Keratinocyte (primary cell): Measurements from ENCODE around the gene DVL1. TPM values are rescaled to one million over a fixed set of nuclear protein-coding genes. Genes with fewer than 3 reads are reported as not detected.

ENCODE experiments used
- DNase-seq: peaks from one replicate; pipeline ENCODE4 v3.0.0-alpha.2; 2011; ENCODE audit warnings: low read depth, missing footprints, low spot score
- FAIRE-seq: peaks from 2 replicates; lab custom pipeline; 2011; peaks lifted over from hg19 to GRCh38; lab: Jason Lieb, UNC
- H2AFZ ChIP-seq: 2 replicates; pipeline ENCODE4 v1.6.0; 2012; ENCODE audit warnings: low read length, control low read depth, inconsistent platforms; ENCODE audit not compliant: control insufficient read depth
- H3K27ac ChIP-seq: 2 replicates; pipeline ENCODE4 v1.5.1; 2011; ENCODE audit warnings: low read length; ENCODE audit not compliant: control insufficient read depth, insufficient read depth
- H3K27me3 ChIP-seq: 3 replicates; pipeline ENCODE4 v1.6.0; 2011; ENCODE audit warnings: low read length; ENCODE audit not compliant: control insufficient read depth, insufficient read depth; ENCODE audit errors: extremely low read depth
- H3K36me3 ChIP-seq, 2 experiments: 2 replicates in 1 of 2; 3 replicates in 1 of 2; pipeline ENCODE4 v1.5.1; 2011; ENCODE audit warnings: low read length in 2 of 2, mild to moderate bottlenecking in 1 of 2; ENCODE audit not compliant: control insufficient read depth in 2 of 2, insufficient read depth in 2 of 2; ENCODE audit errors: extremely low read depth in 1 of 2
- H3K4me1 ChIP-seq: 3 replicates; pipeline ENCODE4 v1.5.1; 2011; ENCODE audit warnings: low read length; ENCODE audit not compliant: control insufficient read depth, insufficient read depth; ENCODE audit errors: extremely low read depth
- H3K4me2 ChIP-seq: 3 replicates; pipeline ENCODE4 v1.6.0; 2011; ENCODE audit warnings: low read depth, low read length; ENCODE audit not compliant: control insufficient read depth, insufficient read depth; ENCODE audit errors: extremely low read depth
- H3K4me3 ChIP-seq, 3 experiments: fragments of 200-600 bp in 1 of 3; sonication (generic) in 1 of 3; 2 replicates in 2 of 3; 3 replicates in 1 of 3; pipeline ENCODE4 v1.5.1; 2011 to 2016; ENCODE audit warnings: low read length in 3 of 3, mild to moderate bottlenecking in 3 of 3, control low read depth in 2 of 3, inconsistent platforms in 1 of 3, low read depth in 1 of 3, mixed read lengths in 1 of 3, mixed run types in 1 of 3, moderate library complexity in 1 of 3; ENCODE audit not compliant: control insufficient read depth in 2 of 3, insufficient read depth in 2 of 3; ENCODE audit errors: extremely low read depth in 1 of 3
- H3K79me2 ChIP-seq: 2 replicates; pipeline ENCODE4 v1.6.0; 2012; ENCODE audit warnings: low read length; ENCODE audit not compliant: control insufficient read depth, insufficient read depth
- H3K9ac ChIP-seq: 3 replicates; pipeline ENCODE4 v1.6.0; 2011; ENCODE audit warnings: low read length; ENCODE audit not compliant: control insufficient read depth, insufficient read depth; ENCODE audit errors: extremely low read depth
- H3K9me1 ChIP-seq: 3 replicates; pipeline ENCODE4 v1.6.0; 2011; ENCODE audit warnings: low read length; ENCODE audit not compliant: control insufficient read depth, insufficient read depth; ENCODE audit errors: extremely low read depth
- H3K9me3 ChIP-seq: 2 replicates; pipeline ENCODE4 v1.5.1; 2012; ENCODE audit warnings: low read depth, low read length; ENCODE audit not compliant: control insufficient read depth
- H4K20me1 ChIP-seq: 3 replicates; pipeline ENCODE4 v1.6.0; 2011; ENCODE audit warnings: low read length; ENCODE audit not compliant: control insufficient read depth, insufficient read depth; ENCODE audit errors: extremely low read depth
- EZH2 ChIP-seq: IDR thresholded peaks from one replicate; pipeline ENCODE4 v1.6.1; 2012; ENCODE audit warnings: inconsistent platforms, mild to moderate bottlenecking, low read length, moderate library complexity
- dilution Hi-C: fragments of 300-500 bp; cut with MboI; formaldehyde crosslinking; loops from one replicate; pipeline ENCODE4 v1.7.0; 2020; ENCODE audit warnings: low sequenced_read_pairs; ENCODE audit not compliant: extremely low pct_ligation_motif_present
- polyA plus RNA-seq, 5 experiments: library from polyadenylated mRNA; depleted of rRNA in 3 of 5; stranded (reverse) in 3 of 5; stranded (forward) in 1 of 5; unstranded in 1 of 5; fragments of >200 nt; gene quantifications; 1 replicate in 1 of 5; 2 replicates in 3 of 5; 3 replicates in 1 of 5; pipeline versions ENCODE4 v1.2.1 to v1.2.3, GENCODE V29; 2011 to 2012; ENCODE audit warnings: missing spikeins in 2 of 5, low read depth in 1 of 5, low replicate concordance in 1 of 5
- TF ChIP-seq, protein P1 (sequence below), 3 experiments: IDR thresholded peaks in 1 of 3; conservative IDR thresholded peaks in 1 of 3; optimal IDR thresholded peaks in 1 of 3; 2 replicates in 2 of 3; 3 replicates in 1 of 3; pipeline versions ENCODE3 to v1.5.1; 2011; ENCODE audit warnings: low read length in 3 of 3, mild to moderate bottlenecking in 3 of 3, moderate library complexity in 2 of 3, control low read depth in 1 of 3, inconsistent platforms in 1 of 3; ENCODE audit not compliant: insufficient read depth in 2 of 3; ENCODE audit errors: extremely low read depth in 1 of 3

The DVL1 gene
- polyA plus RNA-seq, 1 donor (not counting 4 experiments of a cell fraction or from before 2014, with no cell fraction given): 31.6 TPM

DNA sequence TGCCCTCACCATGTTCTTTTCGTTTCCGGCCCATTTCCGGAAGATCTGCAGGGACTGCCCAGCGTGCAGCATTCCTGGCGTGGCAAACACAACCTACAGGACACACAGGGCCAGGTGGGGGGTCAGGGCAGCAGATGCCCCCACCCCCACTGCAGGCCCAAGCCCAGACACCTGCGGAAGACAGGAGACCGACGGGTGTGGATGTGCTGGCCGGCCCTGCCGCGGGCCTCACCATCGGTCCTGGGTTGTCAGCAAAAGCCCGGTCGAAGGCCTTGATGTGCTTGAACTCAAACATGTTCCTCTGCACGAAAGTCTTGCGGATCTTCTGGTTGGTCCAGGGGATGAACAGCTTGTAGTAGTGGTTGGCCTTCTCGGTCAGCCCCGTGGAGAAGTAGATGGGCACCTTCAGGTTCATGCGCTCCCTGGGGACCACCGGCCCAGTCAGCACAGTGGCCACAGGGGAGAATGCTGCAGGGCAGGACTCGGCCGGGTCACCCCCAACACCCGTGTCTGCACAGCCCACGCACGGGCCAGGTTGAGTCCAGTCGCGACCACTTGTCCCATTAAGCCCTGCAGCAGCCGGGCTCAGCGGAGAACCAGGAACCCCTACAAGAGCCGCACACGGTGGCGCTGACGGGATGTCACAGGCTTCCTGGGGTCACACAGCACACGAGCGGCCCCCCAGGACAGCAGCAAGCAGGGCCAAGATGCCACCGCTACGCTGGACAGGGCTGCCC lies 35.5 kb downstream of the DVL1 start:
- peaks cover 28% of the 10 kb centered on the region for H3K79me2 ChIP-seq

DNA sequence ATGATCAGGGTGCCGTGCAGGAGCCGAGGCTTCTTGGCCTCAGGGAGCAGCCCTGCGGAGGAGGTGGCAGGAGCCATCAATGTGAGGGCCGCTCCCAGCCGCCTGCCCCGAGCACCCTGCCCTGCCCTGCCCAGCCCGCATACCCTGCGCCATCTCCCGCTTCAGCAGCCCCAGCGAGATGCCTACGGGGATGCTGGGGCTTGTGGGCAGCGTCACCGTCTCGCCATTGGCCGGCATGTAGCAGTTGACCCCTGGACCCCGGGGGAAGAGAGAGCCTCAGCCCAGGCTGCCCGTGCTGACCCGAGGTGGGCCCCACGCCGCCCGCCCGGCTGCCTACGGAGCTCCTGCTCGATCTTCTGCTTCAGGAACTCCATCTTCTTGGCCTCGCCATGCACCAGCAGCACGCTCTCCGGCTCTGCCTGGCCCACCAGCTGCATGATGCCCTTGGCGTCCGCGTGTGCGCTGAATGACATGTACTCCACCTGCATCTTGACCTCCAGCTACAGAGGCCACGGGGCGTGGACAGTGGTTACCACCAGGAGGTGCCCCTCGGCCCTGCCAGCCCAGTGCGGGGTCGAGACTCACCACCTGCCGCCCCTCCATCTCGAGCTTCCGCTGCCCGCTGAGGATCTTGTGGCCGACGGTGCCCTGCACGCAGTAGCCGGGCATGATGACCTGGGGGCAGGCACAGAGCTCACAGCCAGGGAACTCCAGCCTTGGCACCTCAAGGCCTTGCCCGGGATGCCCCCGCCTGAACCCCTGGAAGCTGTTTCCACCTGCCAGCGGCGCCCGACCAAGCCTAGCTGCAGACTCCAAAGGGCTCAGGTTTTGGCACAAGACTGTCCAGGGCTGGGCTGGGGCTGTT lies 36.5 kb downstream of the DVL1 start:
- peaks cover 27% of the 10 kb centered on the region for H3K79me2 ChIP-seq

More for the DNA sequence above, 35.5 kb downstream of the DVL1 start:
- Histone ChIP-seq H3K4me2 (no peak overlapping the region), H3K9me1 (no peaks in the 10 kb centered on the region), H3K27ac (no peak overlapping the region), H3K9ac (no peak overlapping the region), H3K4me3 (no peak overlapping the region), H3K36me3 (peaks cover 34 to 40% of the 10 kb centered on the region in 2 experiments), H3K27me3 (no peaks in the 10 kb centered on the region), H3K9me3 (no peaks in the 10 kb centered on the region), H3K4me1 (peaks cover 27% of the 10 kb centered on the region), H4K20me1 (peaks cover 10% of the 10 kb centered on the region), H2AFZ (no peak overlapping the region)
- TF ChIP-seq, protein P1, sequence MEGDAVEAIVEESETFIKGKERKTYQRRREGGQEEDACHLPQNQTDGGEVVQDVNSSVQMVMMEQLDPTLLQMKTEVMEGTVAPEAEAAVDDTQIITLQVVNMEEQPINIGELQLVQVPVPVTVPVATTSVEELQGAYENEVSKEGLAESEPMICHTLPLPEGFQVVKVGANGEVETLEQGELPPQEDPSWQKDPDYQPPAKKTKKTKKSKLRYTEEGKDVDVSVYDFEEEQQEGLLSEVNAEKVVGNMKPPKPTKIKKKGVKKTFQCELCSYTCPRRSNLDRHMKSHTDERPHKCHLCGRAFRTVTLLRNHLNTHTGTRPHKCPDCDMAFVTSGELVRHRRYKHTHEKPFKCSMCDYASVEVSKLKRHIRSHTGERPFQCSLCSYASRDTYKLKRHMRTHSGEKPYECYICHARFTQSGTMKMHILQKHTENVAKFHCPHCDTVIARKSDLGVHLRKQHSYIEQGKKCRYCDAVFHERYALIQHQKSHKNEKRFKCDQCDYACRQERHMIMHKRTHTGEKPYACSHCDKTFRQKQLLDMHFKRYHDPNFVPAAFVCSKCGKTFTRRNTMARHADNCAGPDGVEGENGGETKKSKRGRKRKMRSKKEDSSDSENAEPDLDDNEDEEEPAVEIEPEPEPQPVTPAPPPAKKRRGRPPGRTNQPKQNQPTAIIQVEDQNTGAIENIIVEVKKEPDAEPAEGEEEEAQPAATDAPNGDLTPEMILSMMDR (optimal IDR thresholded peaks at IDR 0.05 in 1 of 3, IDR thresholded peaks at IDR 0.05 in 1 of 3, conservative IDR thresholded peaks at IDR 0.05 in 1 of 3; ENCODE audit: extremely low read depth in 1 of 3, insufficient read depth in 2 of 3, low read length in 3 of 3): no peak
- no peak for TF ChIP-seq EZH2
- dilution Hi-C loops: no loop called here
- FAIRE-seq (no peak), DNase-seq (no peak)

More for the DNA sequence above, 36.5 kb downstream of the DVL1 start:
- H2AFZ ChIP-seq: no peak overlapping the region
- peaks cover 33 to 39% of the 10 kb centered on the region in 2 experiments for H3K36me3 ChIP-seq
- TF ChIP-seq, protein P1 (optimal IDR thresholded peaks at IDR 0.05 in 1 of 3, IDR thresholded peaks at IDR 0.05 in 1 of 3, conservative IDR thresholded peaks at IDR 0.05 in 1 of 3; ENCODE audit: extremely low read depth in 1 of 3, insufficient read depth in 2 of 3, low read length in 3 of 3): no peak
- no peak for TF ChIP-seq EZH2
- no peak overlapping the region for H3K27ac ChIP-seq
- H3K9me3 ChIP-seq: no peaks in the 10 kb centered on the region
- H3K9ac ChIP-seq: no peak overlapping the region
- FAIRE-seq: no peak
- dilution Hi-C loops: no loop called here
- no peak overlapping the region for H3K4me3 ChIP-seq
- peaks cover 8% of the 10 kb centered on the region for H4K20me1 ChIP-seq
- no peak for DNase-seq
- no peaks in the 10 kb centered on the region for H3K27me3 ChIP-seq
- no peak overlapping the region for H3K4me2 ChIP-seq
- H3K9me1 ChIP-seq: no peaks in the 10 kb centered on the region
- H3K4me1 ChIP-seq: peaks cover 18% of the 10 kb centered on the region
